HG02870 (cell line): ENCODE measurements around the gene TEX47.

ENCODE experiments used
- ATAC-seq: cut with Tn5 transposase; IDR thresholded peaks from one replicate; pipeline ENCODE4 v1.9.1; 2021; ENCODE audit warnings: mild to moderate bottlenecking, moderate library complexity; ENCODE audit not compliant: unreplicated experiment

Gene TEX47

GRCh38 chr7:88795553-88795952 lies at the start of gene TEX47:
TSS of gene TEX47 (minus strand) at chr7:88795737. CDS start at chr7:88794942, 795 bp downstream.
- no peak for ATAC-seq

GRCh38 chr7:88845091-88845490 lies 49.6 kb upstream of the TEX47 start:
- ATAC-seq: no peak

DNA sequence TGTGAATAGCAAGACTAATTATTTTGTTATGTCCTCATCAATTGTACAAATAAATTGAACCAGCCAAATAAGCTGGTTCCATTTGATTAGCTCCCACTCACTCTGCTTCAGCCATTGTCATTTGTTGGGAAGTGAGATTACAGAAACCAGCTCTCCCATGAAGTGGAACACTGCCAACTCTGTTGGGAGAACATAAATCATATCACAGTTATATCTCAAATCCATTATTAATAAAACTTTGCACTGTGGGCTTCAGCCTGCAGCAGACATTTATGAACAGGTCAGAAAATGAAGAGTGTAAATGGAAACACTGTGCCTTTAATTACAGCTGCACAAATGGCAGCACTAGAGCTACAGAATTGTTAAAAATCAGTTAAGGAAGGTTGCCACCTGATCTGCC lies 46.7 kb upstream of the TEX47 start:
- ATAC-seq: no peak

GRCh38 chr7:88835147-88835728 lies 39.7 kb upstream of the TEX47 start:
- peak; percentile 95 for ATAC-seq

- no peak for ATAC-seq
These were observed 30.7 kb upstream of the TEX47 start for GRCh38 chr7:88826222-88826621.

DNA sequence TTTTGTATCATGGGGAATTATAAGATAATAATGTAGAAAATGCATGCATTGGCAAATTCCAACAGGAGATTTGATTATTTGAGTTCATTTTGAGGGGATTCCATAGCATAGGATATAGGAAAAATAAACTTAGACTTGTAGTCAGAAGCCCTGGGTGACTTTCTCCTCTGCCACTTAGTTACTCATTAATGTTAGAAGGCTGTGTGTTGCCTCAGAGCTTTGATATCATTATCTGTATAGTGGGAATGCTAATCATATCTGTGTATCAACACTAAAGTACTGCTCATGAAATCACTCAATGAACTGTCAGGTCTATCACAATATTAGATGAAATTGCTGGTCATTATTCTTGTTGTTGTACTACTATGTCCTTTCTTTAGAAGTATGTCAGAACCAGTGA lies 23.0 kb upstream of the TEX47 start:
- ATAC-seq: no peak

DNA sequence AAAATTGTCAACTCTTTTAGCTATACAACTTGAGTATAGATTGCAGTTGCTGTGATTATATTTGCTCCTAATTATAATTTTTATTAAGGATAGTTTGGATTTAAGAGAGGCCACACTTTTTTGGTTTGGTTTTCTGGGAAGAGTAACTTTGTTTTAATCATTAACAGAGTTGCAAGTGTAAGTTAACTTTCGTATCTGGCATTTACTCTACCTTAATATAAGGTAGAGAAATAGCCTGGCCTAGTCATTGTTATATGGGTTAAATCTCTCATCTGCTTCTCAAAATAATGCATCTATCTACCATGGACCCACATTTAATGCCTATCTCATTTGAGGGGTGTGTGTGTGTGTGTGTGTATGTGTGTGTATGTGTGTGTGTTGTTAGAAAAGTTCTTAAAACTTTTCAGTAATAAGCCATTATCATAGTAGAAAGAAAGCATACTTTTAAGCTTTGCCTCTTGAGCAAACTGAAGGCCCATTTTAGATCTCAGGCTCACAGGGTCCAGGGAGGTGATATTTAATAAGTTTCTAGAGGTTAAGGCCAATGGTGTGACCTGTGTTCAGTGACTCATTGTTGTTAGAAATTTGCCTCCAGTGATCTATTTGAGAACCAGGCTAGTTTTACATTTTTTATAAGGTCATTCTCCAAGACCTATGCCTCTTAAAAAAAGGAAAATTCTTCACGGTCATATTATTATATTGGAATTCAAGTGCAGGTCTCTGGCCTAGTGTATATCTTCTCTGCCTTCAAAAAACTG lies 10.9 kb upstream of the TEX47 start:
- ATAC-seq: no peak

GRCh38 chr7:88801046-88801445 lies 5.5 kb upstream of the TEX47 start:
- ATAC-seq: no peak

DNA sequence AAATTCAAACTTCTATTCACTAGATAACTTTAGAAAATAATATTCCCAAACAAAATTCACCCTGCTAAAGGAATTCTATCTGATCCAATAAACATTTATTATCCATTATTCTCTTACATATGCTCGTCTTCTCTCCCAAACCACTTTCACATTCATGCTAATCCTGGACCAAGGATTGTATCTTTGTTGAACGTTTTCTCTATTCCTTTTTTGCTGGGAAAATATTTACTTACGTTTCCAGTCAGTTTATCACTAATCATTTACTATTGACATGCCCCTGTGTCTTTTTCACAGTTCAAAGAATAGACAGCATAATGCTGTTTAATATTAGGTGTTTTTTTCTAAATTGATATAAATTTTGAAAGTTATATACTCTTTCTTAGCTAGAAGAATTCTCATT lies 3.2 kb downstream of the TEX47 start:
- no peak for ATAC-seq

DNA sequence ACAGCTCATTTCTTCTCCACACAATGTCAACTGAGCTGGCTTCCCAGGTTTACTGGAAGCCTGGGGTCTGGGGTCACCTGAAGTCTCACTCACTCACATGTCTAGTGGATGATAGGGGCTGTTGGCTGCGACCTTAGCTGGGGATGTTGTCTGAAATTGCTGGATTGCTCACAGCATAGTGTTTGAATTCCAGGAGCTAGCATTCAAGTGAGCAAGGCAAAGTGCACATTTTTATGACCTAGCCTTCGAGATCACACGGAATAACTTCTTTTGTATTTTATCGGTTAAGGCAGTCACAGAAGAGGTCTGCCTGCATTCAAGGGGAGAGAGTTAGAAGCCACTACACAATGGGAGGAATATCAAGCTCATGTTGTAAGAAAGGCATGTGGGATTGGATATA lies 3.6 kb downstream of the TEX47 start:
- ATAC-seq: no peak

DNA sequence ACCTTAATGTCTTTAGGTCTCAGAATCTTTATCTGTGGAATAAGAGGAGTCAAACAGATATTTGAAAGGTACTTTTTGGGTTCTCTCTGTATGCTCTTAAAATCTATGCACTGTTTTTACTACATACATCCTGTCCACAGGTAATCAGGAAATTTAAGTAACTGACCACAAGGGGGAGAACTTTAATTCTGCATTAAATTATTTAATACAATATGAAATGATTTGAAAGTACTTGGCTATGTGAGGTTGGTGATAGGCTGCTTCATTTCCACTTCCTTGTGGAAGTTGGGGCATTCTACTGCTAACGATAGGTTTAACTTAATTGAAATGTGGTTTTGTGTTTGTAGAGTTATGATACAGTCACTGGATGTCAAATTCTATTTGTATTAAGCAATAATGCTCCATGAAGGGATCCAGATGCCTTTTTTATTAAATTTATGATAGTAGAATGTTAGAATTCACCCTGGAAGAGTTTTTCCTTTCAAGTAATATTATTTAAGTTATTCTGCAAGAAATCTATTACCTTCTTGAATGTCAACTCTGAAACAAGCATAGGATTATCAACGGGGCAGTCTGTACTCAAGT lies 6.0 kb downstream of the TEX47 start:
- ATAC-seq: peak; percentile 66

DNA sequence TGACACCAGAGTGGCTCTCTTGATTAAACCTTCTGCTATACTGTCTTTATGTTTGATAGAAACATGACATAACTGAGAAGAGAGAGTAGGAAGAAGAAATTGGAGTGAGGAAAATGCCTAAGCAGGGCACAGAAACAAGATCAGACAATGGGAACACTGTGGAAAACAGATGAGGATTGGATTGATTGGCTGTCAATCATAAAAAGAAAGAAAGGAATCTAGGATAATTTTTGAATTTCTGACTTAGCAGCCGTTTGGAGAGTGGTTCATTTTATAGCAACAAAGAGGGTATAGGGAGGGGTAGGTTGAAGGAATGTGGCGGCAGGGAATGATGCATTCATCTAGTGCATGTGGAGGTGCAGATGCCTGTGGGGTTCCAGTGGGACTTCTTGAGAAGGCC lies 7.8 kb downstream of the TEX47 start:
- no peak for ATAC-seq

DNA sequence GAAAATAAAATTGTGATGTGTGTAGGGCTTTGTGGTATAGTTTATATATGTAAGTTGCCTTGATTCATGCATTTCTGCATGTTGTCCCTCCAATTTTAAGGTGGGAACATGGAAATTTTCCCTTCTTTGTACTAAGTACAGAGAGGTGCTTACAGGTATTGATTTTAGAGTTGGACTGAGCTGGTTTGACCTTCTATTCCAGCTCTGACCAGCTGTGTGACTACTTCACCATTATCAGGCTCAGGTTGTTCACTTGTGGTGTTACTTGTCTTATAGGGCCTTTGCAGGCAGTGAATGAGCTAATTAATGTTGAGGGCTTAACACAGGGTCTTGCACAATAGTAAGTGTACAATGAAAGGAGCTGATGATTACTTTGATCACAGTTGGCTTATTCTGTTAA lies 19.7 kb downstream of the TEX47 start:
- no peak for ATAC-seq

DNA sequence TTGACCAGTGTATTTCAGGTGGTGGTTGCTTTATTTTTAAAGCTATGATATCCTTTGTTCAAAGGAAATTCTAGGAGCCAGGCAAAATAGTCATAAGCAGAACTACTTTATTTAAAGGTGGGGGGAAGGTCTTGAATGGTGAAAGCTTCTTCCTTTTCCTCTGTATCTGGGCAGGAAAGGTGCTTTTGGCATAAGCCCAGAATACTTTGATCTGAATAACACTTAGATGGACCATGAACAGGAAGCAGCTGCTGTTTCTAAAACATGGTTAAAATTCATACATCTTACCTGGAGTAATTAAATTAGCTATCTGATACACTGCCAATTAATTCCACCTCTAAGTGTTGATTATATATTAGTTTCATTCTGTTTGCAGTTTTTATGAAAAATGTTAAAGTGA lies 22.8 kb downstream of the TEX47 start:
- no peak for ATAC-seq

- ATAC-seq: peak; percentile 77
These were observed 24.1 kb downstream of the TEX47 start for GRCh38 chr7:88771417-88771816.

DNA sequence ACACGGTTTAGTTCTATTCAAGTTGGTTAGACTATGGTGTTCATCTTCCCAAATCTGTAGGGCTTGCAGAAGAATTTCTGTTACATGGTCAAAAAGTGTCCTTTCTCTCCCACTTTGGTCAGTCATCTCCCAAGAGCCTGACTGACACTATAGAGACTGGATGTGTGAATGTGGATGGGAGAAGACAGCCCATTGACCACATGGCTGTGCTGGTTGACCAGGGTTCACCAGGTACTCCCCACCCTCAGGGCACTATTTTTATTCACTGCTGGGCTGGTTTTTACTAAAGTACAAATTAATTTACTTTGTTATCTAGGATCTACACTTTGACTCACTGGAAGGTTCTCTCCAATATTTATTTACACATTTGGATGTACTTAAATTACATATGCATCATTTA lies 33.8 kb downstream of the TEX47 start:
- no peak for ATAC-seq

DNA sequence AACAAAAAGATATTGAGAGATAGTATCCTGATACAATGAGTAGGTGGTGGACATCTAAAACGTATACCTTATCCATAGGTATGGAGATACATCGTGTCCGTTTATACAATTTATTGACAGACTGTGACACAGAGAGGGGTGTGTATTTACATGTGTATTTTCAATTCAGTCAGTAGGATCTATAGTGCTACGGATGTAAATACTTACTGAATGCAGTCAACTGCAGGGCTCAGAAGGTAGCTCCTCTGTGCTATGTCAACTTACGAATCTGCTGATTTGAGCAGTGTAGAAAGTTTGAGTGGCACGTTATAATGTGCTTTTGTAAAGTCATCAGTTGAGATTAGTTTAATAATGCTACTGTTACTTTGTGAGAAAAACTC lies 35.4 kb downstream of the TEX47 start:
- no peak for ATAC-seq

GRCh38 chr7:88759230-88760135 lies 36.1 kb downstream of the TEX47 start, which contains the start of gene ZNF804B:
TSS of gene ZNF804B (plus strand) at chr7:88759700. CDS start at chr7:88759977, 277 bp downstream.
- no peak for ATAC-seq

- no peak for ATAC-seq
These were observed 36.9 kb downstream of the TEX47 start for GRCh38 chr7:88758381-88759229.

GRCh38 chr7:88757371-88757770 lies 38.2 kb downstream of the TEX47 start:
- ATAC-seq: no peak
